IMR-90 (cell line): ENCODE data around the gene SNIP1. TPM values are rescaled to one million over a fixed set of nuclear protein-coding genes. Genes with fewer than 3 reads are reported as not detected.
"Not testable (repeated sequence)": the region's sequence is repeated elsewhere in the genome, so short reads cannot be mapped to it uniquely, and the experiment has no call there.

Experiments used
- ATAC-seq: fragments of 200-7000 bp; cut with Tn5 transposase; 2 replicates; pipeline ENCODE4 v1.9.1; 2020; ENCODE audit warnings: low read depth, mild to moderate bottlenecking, moderate library complexity
- BruUV-seq: library from RNA; stranded (reverse); fragments of 400-500 nt; replicated peaks from 2 replicates; lab custom pipeline; 2021; lab: Mats Ljungman, UMichigan
- CTCF ChIA-PET: fragments of 300-600 bp; formaldehyde crosslinking; extraction: SDS; loops from one replicate; lab custom pipeline; 2021; ENCODE audit warnings: antibody characterized with exemption; lab: Yijun Ruan, JAX
- POLR2A ChIA-PET: fragments of 300-600 bp; sonication (Branson Sonifier 250); formaldehyde crosslinking; loops from one replicate; lab custom pipeline; 2022; ENCODE audit warnings: antibody characterized with exemption; ENCODE audit not compliant: unreplicated experiment; lab: Charles Lee
- DNase-seq: peaks from one replicate; pipeline ENCODE4 v3.0.0; 2013
- H2AFZ ChIP-seq: replicated peaks from 2 replicates; pipeline ENCODE3; 2013; ENCODE audit warnings: low read length, mild to moderate bottlenecking; ENCODE audit not compliant: poor library complexity
- H2AK5ac ChIP-seq: 2 replicates; pipeline ENCODE4 v1.6.1; 2013; ENCODE audit warnings: low read depth, low read length, inconsistent platforms
- H2AK9ac ChIP-seq: replicated peaks from 2 replicates; pipeline ENCODE3; 2013; ENCODE audit warnings: mild to moderate bottlenecking, low read depth, low read length, moderate library complexity; ENCODE audit not compliant: poor library complexity
- H2BK120ac ChIP-seq: 2 replicates; pipeline ENCODE4 v1.6.1; 2013; ENCODE audit warnings: low read depth, low read length, inconsistent platforms
- H2BK15ac ChIP-seq: 3 replicates; pipeline ENCODE4 v1.6.1; 2013; ENCODE audit warnings: low read depth, low read length, inconsistent platforms
- H2BK20ac ChIP-seq: 2 replicates; pipeline ENCODE4 v1.6.1; 2013; ENCODE audit warnings: low read depth, mild to moderate bottlenecking, inconsistent platforms, low read length, moderate library complexity
- H2BK5ac ChIP-seq: 2 replicates; pipeline ENCODE4 v1.6.1; 2013; ENCODE audit warnings: mild to moderate bottlenecking, low read depth, low read length, inconsistent platforms; ENCODE audit not compliant: poor library complexity, severe bottlenecking
- H3K14ac ChIP-seq: replicated peaks from 2 replicates; pipeline ENCODE4 v1.6.1; 2013; ENCODE audit warnings: low read depth, low read length, inconsistent platforms
- H3K18ac ChIP-seq: 2 replicates; pipeline ENCODE4 v1.6.1; 2013; ENCODE audit warnings: low read depth, low read length, control low read depth
- H3K23ac ChIP-seq: 2 replicates; pipeline ENCODE4 v1.6.1; 2013; ENCODE audit warnings: low read depth, low read length, inconsistent platforms
- H3K27ac ChIP-seq: 2 replicates; pipeline ENCODE4 v1.5.1; 2013; ENCODE audit warnings: mild to moderate bottlenecking, control low read depth, low read length; ENCODE audit not compliant: insufficient read depth
- H3K27me3 ChIP-seq: 2 replicates; pipeline ENCODE4 v1.6.1; 2013; ENCODE audit warnings: low read length; ENCODE audit not compliant: control insufficient read depth, insufficient read depth
- H3K36me3 ChIP-seq: 2 replicates; pipeline ENCODE4 v1.6.1; 2013; ENCODE audit warnings: low read length, mixed read lengths; ENCODE audit not compliant: control insufficient read depth, insufficient read depth
- H3K4ac ChIP-seq: 2 replicates; pipeline ENCODE4 v1.6.1; 2013; ENCODE audit warnings: low read depth, low read length, inconsistent platforms
- H3K4me1 ChIP-seq: 2 replicates; pipeline ENCODE4 v1.6.1; 2013; ENCODE audit warnings: low read length, mixed read lengths; ENCODE audit not compliant: control insufficient read depth, insufficient read depth
- H3K4me2 ChIP-seq: 2 replicates; pipeline ENCODE4 v1.6.1; 2013; ENCODE audit warnings: low read depth, mild to moderate bottlenecking, control low read depth, low read length, moderate library complexity
- H3K4me3 ChIP-seq: 2 replicates; pipeline ENCODE4 v1.5.1; 2013; ENCODE audit warnings: low read depth, mild to moderate bottlenecking, control low read depth, low read length, moderate library complexity; ENCODE audit not compliant: insufficient read depth
- H3K56ac ChIP-seq: 2 replicates; pipeline ENCODE4 v1.6.1; 2013; ENCODE audit warnings: low read length, inconsistent platforms; ENCODE audit not compliant: insufficient read depth; ENCODE audit errors: extremely low read depth
- H3K79me1 ChIP-seq, 2 experiments: 2 replicates each; pipeline ENCODE4 v1.6.1; 2013; ENCODE audit warnings: low read length in 2 of 2, inconsistent platforms in 1 of 2, low read depth in 1 of 2
- H3K9ac ChIP-seq: 2 replicates; pipeline ENCODE4 v1.6.1; 2013; ENCODE audit warnings: low read depth, low read length, control low read depth
- H3K9me1 ChIP-seq: 2 replicates; pipeline ENCODE4 v1.6.1; 2013; ENCODE audit warnings: low read length, inconsistent platforms; ENCODE audit not compliant: insufficient read depth
- H3K9me3 ChIP-seq: 2 replicates; pipeline ENCODE4 v1.6.1; 2013; ENCODE audit warnings: low read length; ENCODE audit not compliant: control insufficient read depth, insufficient read depth
- H4K20me1 ChIP-seq: 2 replicates; pipeline ENCODE4 v1.6.1; 2013; ENCODE audit warnings: low read length, inconsistent platforms; ENCODE audit not compliant: insufficient read depth
- H4K5ac ChIP-seq: 2 replicates; pipeline ENCODE4 v1.6.1; 2013; ENCODE audit warnings: mild to moderate bottlenecking, low read depth, low read length, control low read depth
- H4K8ac ChIP-seq, 2 experiments: 2 replicates each; pipeline ENCODE4 v1.6.1; 2013; ENCODE audit warnings: low read depth in 2 of 2, low read length in 2 of 2, control low read depth in 1 of 2, inconsistent platforms in 1 of 2
- H4K91ac ChIP-seq: 2 replicates; pipeline ENCODE4 v1.6.1; 2013; ENCODE audit warnings: low read depth, low read length, inconsistent platforms; ENCODE audit not compliant: insufficient read depth
- WGBS, 2 experiments: methylation state at CpG; one replicate each; pipeline versions ENCODE4 v1.1.5 to v1.1.7; 2013; ENCODE audit warnings: missing lambda C conversion rate in 2 of 2; ENCODE audit not compliant: insufficient read length in 1 of 2; ENCODE audit errors: extremely low coverage in 2 of 2; 5-methylcytosine and 5-hydroxymethylcytosine counted together
- dilution Hi-C: fragments of 300-500 bp; cut with HindIII; formaldehyde crosslinking; loops from one replicate; pipeline ENCODE4 v1.14.3; 2018; ENCODE audit warnings: low sequenced_read_pairs; ENCODE audit not compliant: unreplicated experiment
- in situ Hi-C: fragments of 300-500 bp; cut with MboI; formaldehyde crosslinking; loops from 3 replicates; pipeline ENCODE4 v1.14.3; 2019; ENCODE audit warnings: low sequenced_read_pairs, inconsistent platforms, mixed read lengths
- intact Hi-C: fragments of 100-400 bp; cut with micrococcal nuclease; formaldehyde crosslinking; loops from 2 replicates; pipeline ENCODE4 v1.10.0; 2022
- polyA plus RNA-seq, 3 experiments: library from polyadenylated mRNA; depleted of rRNA; stranded (reverse); fragments of >200 nt; gene quantifications; 2 replicates each; pipeline ENCODE4 v1.2.3, GENCODE V29; 2012; ENCODE audit warnings: low replicate concordance in 1 of 3
- total RNA-seq: library from RNA; depleted of rRNA; stranded (reverse); fragments of >200 nt; gene quantifications from 2 replicates; pipeline ENCODE4 v1.2.3, GENCODE V29; 2012

The SNIP1 gene
- total and polyA plus RNA-seq, 2 of the 4 experiments (the other 2 are of a cell fraction), result 6.8 to 11.3 TPM

GRCh38 chr1:37529888-37530287, 24.2 kb downstream of the SNIP1 start:
- DNase-seq, intact Hi-C loops, dilution Hi-C loops, H4K20me1 ChIP-seq, ATAC-seq, H3K56ac ChIP-seq, H2BK15ac ChIP-seq, H3K4ac ChIP-seq, H4K8ac ChIP-seq, POLR2A ChIA-PET, H3K23ac ChIP-seq, H4K91ac ChIP-seq, in situ Hi-C loops, H4K5ac ChIP-seq, H3K4me2 ChIP-seq, H3K4me1 ChIP-seq, H2AFZ ChIP-seq, H3K14ac ChIP-seq, BruUV-seq, H2BK120ac ChIP-seq, H3K36me3 ChIP-seq, H3K18ac ChIP-seq, H2AK5ac ChIP-seq, H2BK20ac ChIP-seq, H3K27ac ChIP-seq, H3K27me3 ChIP-seq, H3K9me3 ChIP-seq, H2AK9ac ChIP-seq, H3K4me3 ChIP-seq, H3K9ac ChIP-seq, H2BK5ac ChIP-seq: not testable (repeated sequence)
- Histone ChIP-seq H3K79me1 (peaks cover 8 to 16% of the 10 kb centered on the region in 2 experiments), H3K9me1 (peaks cover 13% of the 10 kb centered on the region)
- CTCF ChIA-PET, result interaction anchor here (0.6 kb wide), 1 partner anchor 388 kb away, joined by 5 read pairs; no protein-coding TSS in a partner anchor
- WGBS, 2 experiments, result no CpG with 5 or more reads among the region's 1 CpG
